Right hindlimb (tissue), 1 donor: ENCODE measurements around the gene GAST.

ENCODE experiments used
- DNase-seq: peaks from one replicate; pipeline ENCODE4 v3.0.0-alpha.2; 2018

The GAST gene

DNA sequence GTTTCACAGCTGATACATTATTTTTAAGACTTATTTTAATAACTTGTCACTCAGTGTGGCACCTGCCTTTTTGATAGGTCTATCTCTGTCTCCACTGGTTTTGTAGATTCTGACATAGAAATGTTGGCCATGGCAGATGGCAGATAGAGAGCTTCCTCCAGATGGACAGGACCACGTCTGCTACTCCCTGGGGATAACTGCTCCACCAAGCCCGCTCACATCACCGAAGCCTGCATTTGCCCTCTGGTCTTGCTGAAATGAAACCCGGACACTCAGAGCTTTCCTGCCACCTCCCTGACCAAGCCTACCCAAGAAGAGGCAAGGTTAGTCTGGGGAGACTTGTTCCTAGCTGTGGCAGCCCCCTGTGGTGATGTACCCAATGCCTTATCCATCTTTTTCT, 38.7 kb downstream of the GAST start:
- DNase-seq, result no peak

DNA sequence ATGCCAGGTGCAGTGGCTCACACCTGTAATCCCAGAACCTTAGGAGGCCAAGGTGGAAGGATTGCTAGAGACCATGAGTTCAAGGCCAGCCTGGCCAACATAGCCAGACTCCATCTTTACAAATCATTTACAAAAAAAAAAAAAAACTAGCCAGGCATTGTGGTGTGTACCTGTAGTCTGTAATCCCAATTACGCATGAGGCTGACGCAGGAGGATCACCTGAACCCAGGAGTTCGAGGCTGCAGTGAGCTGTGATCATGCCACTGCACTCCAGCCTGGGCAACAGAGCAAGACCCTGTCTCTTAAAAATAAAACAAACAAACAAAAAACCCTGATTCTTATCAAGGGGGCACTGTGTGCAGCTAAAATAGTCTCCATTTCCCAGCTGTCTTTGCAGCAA, 39.2 kb downstream of the GAST start:
- no peak for DNase-seq

DNA sequence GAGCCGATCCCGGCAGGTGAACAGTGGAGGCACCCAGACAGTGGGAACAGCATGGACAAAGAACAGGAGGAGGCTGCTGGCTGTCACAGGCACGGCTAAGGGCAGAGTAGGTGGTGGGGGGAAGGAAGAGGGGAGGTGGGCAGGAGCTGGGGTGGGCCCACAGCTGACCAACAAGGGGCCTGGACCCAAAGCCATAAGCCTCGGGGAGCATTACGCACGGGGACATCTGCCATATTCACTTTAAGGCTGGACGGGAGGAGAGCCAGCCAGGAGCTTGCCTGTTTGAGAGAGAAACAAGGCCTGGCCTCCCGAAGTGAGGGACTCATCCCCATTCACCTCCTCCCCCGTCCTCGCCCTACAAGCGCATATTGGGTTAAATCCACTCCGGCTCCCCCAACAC, 41.9 kb downstream of the GAST start:
- DNase-seq, result no peak

DNA sequence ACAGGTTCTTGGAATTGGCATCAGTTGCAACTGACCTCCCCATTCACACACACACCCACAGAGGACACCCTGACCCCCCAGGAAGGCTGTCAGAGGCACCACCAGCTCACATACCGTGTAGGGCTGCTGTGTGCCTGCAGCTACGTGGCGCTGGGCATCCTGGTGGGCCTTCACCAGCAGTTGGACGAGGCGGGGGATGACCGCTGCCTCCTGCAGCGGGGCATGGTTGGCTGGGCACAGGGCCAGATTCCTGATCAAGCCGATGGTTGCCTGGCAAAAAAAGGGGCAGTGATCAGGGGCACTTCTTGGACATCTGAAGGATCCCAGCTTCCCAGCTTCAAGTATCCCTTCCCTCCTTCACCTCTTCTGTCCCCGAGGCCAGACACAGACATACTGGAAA, 46.5 kb downstream of the GAST start:
- DNase-seq, result no peak

DNA sequence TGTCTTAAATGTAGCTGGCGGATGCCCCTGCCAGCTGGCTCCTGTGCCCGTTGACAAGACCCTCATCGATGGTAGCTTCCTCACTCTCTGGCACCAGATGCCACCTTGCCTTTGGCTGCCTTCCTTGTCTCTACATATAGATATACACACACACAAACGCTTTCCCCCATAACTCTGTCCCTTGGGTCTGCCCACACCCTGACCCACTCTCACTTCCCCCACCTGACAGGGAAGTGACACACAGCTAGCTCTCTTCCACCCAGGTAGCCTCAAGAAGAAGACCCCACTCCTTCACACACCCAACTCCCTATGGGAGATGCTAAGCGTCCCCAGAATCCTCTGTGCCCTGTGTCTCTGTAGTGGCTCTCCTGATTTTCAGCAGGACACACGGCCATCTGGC, 48.7 kb downstream of the GAST start:
- no peak for DNase-seq

DNA sequence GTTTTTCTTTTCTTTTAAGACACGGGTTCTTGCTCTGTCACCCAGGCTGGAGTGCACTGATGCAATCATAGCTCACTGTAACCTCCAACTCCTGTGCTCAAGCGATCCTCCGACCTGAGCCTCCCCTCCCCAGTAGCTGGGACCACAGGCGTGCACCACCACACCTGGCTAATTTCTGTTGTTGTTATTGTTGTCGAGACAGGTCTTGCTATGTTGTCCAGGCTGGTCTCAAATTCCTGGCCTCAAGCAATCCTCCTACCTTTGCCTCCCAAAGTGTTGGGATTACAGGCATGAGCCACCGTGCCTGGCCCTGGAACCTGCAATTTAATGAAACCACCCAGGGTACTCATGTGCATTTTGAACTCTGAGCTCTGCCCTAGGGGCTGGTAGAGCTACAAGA, 50.3 kb downstream of the GAST start:
- DNase-seq, result no peak

DNA sequence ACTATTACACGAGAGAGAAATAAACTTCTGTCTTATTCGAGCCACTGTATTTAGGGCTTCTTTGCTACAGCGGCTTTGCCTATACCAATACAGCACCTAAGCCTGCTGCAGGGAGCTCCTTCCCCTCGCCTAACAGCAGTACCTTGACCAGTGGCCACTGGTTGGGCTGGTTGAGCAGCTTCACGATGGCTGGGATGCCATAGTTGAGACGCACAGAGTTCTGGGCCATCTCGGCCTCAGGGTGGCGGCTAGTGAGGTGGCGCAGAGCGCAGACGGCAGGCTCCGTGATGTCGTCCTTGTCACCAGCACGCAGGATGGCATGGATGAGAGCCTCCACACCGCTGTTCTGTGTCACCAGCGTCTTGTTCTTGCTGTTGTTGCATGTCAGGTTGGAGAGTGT, 50.7 kb downstream of the GAST start:
- DNase-seq, result no peak

DNA sequence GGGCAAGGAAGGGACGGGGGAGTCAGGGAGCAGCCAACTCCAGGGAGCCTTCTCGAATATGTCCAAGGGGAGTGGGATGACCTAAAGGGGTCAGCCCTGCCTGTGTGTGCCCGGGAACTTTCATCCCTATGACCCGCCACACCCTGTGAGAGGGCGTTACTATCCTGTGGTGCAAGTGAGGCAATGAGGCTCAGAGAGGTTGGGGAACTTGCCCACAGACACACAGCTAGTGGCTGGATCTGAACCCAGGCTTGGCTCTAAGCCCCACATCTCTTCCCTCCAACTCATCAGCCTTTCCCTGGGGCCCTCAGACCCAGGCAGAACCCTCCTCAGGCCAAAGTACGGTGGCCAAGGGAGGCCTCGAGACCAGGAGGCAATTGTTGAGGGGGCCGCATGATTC, 51.2 kb downstream of the GAST start:
- DNase-seq, result no peak
